ENCODE data around the gene TWIST2. TPM values are rescaled to one million over a fixed set of nuclear protein-coding genes. Genes with fewer than 3 reads are reported as not detected.

The TWIST2 gene
- total RNA-seq, 2 experiments from 2014 or later = not detected

- Mint-ChIP-seq H3K9me3 (ENCODE audit: low read depth) (no peaks in the 10 kb centered on the region), H3K4me1 (no peaks in the 10 kb centered on the region), H3K36me3 (ENCODE audit: low read depth) (no peaks in the 10 kb centered on the region), H3K27ac (no peak overlapping the region), H3K27me3 (peaks cover 4% of the 10 kb centered on the region), H3K4me3 (no peak overlapping the region)
- CTCF ChIA-PET = no interaction called here
- intact Hi-C loops (cut with DNase I, micrococcal nuclease) = no loop called here
- POLR2A ChIA-PET = no interaction called here
- ATAC-seq = no peak
- no peak for DNase-seq
Observed at GRCh38 chr2:238938401-238939055, 90.6 kb downstream of the TWIST2 start.

- DNase-seq = no peak
- H3K4me3 Mint-ChIP-seq = no peak overlapping the region
- ChIA-PET POLR2A (no interaction called here), CTCF (no interaction called here)
- no peak overlapping the region for H3K27ac Mint-ChIP-seq
- no peak for ATAC-seq
- H3K4me1 Mint-ChIP-seq = no peaks in the 10 kb centered on the region
- H3K27me3 Mint-ChIP-seq = peaks cover 4% of the 10 kb centered on the region
- no peaks in the 10 kb centered on the region for H3K36me3 Mint-ChIP-seq (ENCODE audit: low read depth)
- intact Hi-C loops (cut with DNase I, micrococcal nuclease) = no loop called here
- H3K9me3 Mint-ChIP-seq (ENCODE audit: low read depth) = no peaks in the 10 kb centered on the region
Observed at GRCh38 chr2:238939074-238939473, 91.2 kb downstream of the TWIST2 start.

GRCh38 chr2:238939521-238940403, 91.9 kb downstream of the TWIST2 start:
- H3K27me3 Mint-ChIP-seq = peaks cover 4% of the 10 kb centered on the region
- ChIA-PET POLR2A (no interaction called here), CTCF (interaction anchor here (0.6 kb wide), 1 partner anchor 20 kb away, joined by 3 read pairs; no protein-coding TSS in a partner anchor)
- H3K9me3 Mint-ChIP-seq (ENCODE audit: low read depth) = no peaks in the 10 kb centered on the region
- intact Hi-C loops (cut with DNase I, micrococcal nuclease) = no loop called here
- H3K27ac Mint-ChIP-seq = no peak overlapping the region
- no peak overlapping the region for H3K4me3 Mint-ChIP-seq
- DNase-seq (no peak), ATAC-seq (no peak)
- no peaks in the 10 kb centered on the region for H3K4me1 Mint-ChIP-seq
- no peaks in the 10 kb centered on the region for H3K36me3 Mint-ChIP-seq (ENCODE audit: low read depth)

- ChIA-PET CTCF (interaction anchor here (0.7 kb wide), 1 partner anchor 17 kb away, joined by 3 read pairs; no protein-coding TSS in a partner anchor), POLR2A (no interaction called here)
- Mint-ChIP-seq H3K27me3 (peaks cover 1% of the 10 kb centered on the region), H3K9me3 (ENCODE audit: low read depth) (no peaks in the 10 kb centered on the region), H3K4me3 (no peak overlapping the region), H3K4me1 (no peaks in the 10 kb centered on the region), H3K27ac (no peak overlapping the region), H3K36me3 (ENCODE audit: low read depth) (no peaks in the 10 kb centered on the region)
- ATAC-seq = no peak
- DNase-seq = no peak
- intact Hi-C loops (cut with DNase I, micrococcal nuclease) = no loop called here
Observed at GRCh38 chr2:238940806-238941205, 92.9 kb downstream of the TWIST2 start.

GRCh38 chr2:238941262-238941792, 93.4 kb downstream of the TWIST2 start:
- CTCF ChIA-PET = interaction anchor here (0.7 kb wide), 1 partner anchor 16 kb away, joined by 3 read pairs; no protein-coding TSS in a partner anchor
- no peak overlapping the region for H3K27ac Mint-ChIP-seq
- POLR2A ChIA-PET = no interaction called here
- H3K36me3 Mint-ChIP-seq (ENCODE audit: low read depth) = no peaks in the 10 kb centered on the region
- intact Hi-C loops (cut with DNase I, micrococcal nuclease) = no loop called here
- no peak overlapping the region for H3K4me3 Mint-ChIP-seq
- H3K4me1 Mint-ChIP-seq = no peaks in the 10 kb centered on the region
- peaks cover 1% of the 10 kb centered on the region for H3K27me3 Mint-ChIP-seq
- H3K9me3 Mint-ChIP-seq (ENCODE audit: low read depth) = no peaks in the 10 kb centered on the region
- ATAC-seq = no peak
- DNase-seq = no peak

- no peak for DNase-seq
- H3K4me3 Mint-ChIP-seq = no peak overlapping the region
- H3K4me1 Mint-ChIP-seq = no peaks in the 10 kb centered on the region
Observed at GRCh38 chr2:238942080-238942725, 94.3 kb downstream of the TWIST2 start.

GRCh38 chr2:238942726-238943300, 94.9 kb downstream of the TWIST2 start:
- no peaks in the 10 kb centered on the region for H3K36me3 Mint-ChIP-seq (ENCODE audit: low read depth)

More at GRCh38 chr2:238942080-238942725, 94.3 kb downstream of the TWIST2 start:
- Mint-ChIP-seq H3K27ac (no peak overlapping the region), H3K27me3 (no peaks in the 10 kb centered on the region), H3K9me3 (ENCODE audit: low read depth) (no peaks in the 10 kb centered on the region), H3K36me3 (ENCODE audit: low read depth) (no peaks in the 10 kb centered on the region)
- intact Hi-C loops (cut with DNase I, micrococcal nuclease) = no loop called here
- POLR2A ChIA-PET = no interaction called here
- CTCF ChIA-PET = no interaction called here
- no peak for ATAC-seq

GRCh38 chr2:238943338-238944067, 95.6 kb downstream of the TWIST2 start:
- Mint-ChIP-seq H3K36me3 (ENCODE audit: low read depth) (no peaks in the 10 kb centered on the region), H3K27ac (no peak overlapping the region), H3K4me1 (peaks cover 9% of the 10 kb centered on the region), H3K27me3 (no peaks in the 10 kb centered on the region), H3K4me3 (no peak overlapping the region), H3K9me3 (ENCODE audit: low read depth) (no peaks in the 10 kb centered on the region)
- ATAC-seq (no peak), DNase-seq (no peak)
- intact Hi-C loops (cut with DNase I, micrococcal nuclease) = no loop called here
- POLR2A ChIA-PET = no interaction called here
- CTCF ChIA-PET = no interaction called here

More at GRCh38 chr2:238942726-238943300, 94.9 kb downstream of the TWIST2 start:
- Mint-ChIP-seq H3K27me3 (no peaks in the 10 kb centered on the region), H3K4me1 (peaks cover 2% of the 10 kb centered on the region), H3K27ac (no peak overlapping the region), H3K4me3 (no peak overlapping the region), H3K9me3 (ENCODE audit: low read depth) (no peaks in the 10 kb centered on the region)
- DNase-seq (no peak), ATAC-seq (no peak)
- POLR2A ChIA-PET = no interaction called here
- intact Hi-C loops (cut with DNase I, micrococcal nuclease) = no loop called here
- CTCF ChIA-PET = no interaction called here

- Mint-ChIP-seq H3K9me3 (ENCODE audit: low read depth) (no peaks in the 10 kb centered on the region), H3K4me1 (peaks cover 11% of the 10 kb centered on the region), H3K36me3 (ENCODE audit: low read depth) (no peaks in the 10 kb centered on the region), H3K4me3 (no peak overlapping the region), H3K27ac (no peak overlapping the region), H3K27me3 (no peaks in the 10 kb centered on the region)
- ChIA-PET CTCF (interaction anchor here (0.5 to 1.5 kb wide), 4 partner anchors 13 to 1258 kb away, joined by 3 to 4 read pairs (median 3); no protein-coding TSS in a partner anchor), POLR2A (no interaction called here)
- DNase-seq = peak; percentile 41
- intact Hi-C loops (cut with DNase I, micrococcal nuclease) = no loop called here
- ATAC-seq = peak; percentile 57
Observed at GRCh38 chr2:238945433-238946150, 97.7 kb downstream of the TWIST2 start.

- H3K36me3 Mint-ChIP-seq (ENCODE audit: low read depth) = no peaks in the 10 kb centered on the region
- ATAC-seq (no peak), DNase-seq (no peak)
- CTCF ChIA-PET = interaction anchor here (0.5 to 1.5 kb wide), 3 partner anchors 12 to 345 kb away, joined by 3 read pairs; no protein-coding TSS in a partner anchor
- no peak overlapping the region for H3K4me3 Mint-ChIP-seq
- intact Hi-C loops (cut with DNase I, micrococcal nuclease) = no loop called here
- peaks cover 11% of the 10 kb centered on the region for H3K4me1 Mint-ChIP-seq
- H3K9me3 Mint-ChIP-seq (ENCODE audit: low read depth) = no peaks in the 10 kb centered on the region
- POLR2A ChIA-PET = no interaction called here
- H3K27ac Mint-ChIP-seq = no peak overlapping the region
- no peaks in the 10 kb centered on the region for H3K27me3 Mint-ChIP-seq
Observed at GRCh38 chr2:238946318-238947242, 98.7 kb downstream of the TWIST2 start.

Measured in activated CD4-positive, alpha-beta T cell treated with anti-CD3 and anti-CD28 coated beads for 36 hours (primary cell).